HG02884 (cell line): ENCODE measurements around the gene KLK12.

Experiments used
- ATAC-seq: cut with Tn5 transposase; IDR thresholded peaks from one replicate; pipeline ENCODE4 v1.9.1; 2021; ENCODE audit warnings: mild to moderate bottlenecking, moderate library complexity; ENCODE audit not compliant: unreplicated experiment

KLK12 gene

GRCh38 chr19:50983625-50984292 lies 51.0 kb downstream of the KLK12 start, which contains the start of gene KLK7:
KLK7 (minus strand) TSS chr19:50983917; CDS start chr19:50982399, 1,518 bp downstream.
- no peak for ATAC-seq

GRCh38 chr19:50982186-50982585 lies 52.6 kb downstream of the KLK12 start:
- no peak for ATAC-seq

- ATAC-seq, result no peak
Observed at GRCh38 chr19:50981587-50982146, 53.1 kb downstream of the KLK12 start.

- ATAC-seq, result no peak
Observed at GRCh38 chr19:50980208-50980607, 54.6 kb downstream of the KLK12 start.

GRCh38 chr19:50979758-50980157 lies 55.0 kb downstream of the KLK12 start:
- ATAC-seq, result no peak
